ENCODE results near the gene OXLD1. TPM values are rescaled to one million over a fixed set of nuclear protein-coding genes. Genes with fewer than 3 reads are reported as not detected.

Gene OXLD1
- total RNA-seq, 1 donor from 2014 or later = 24.7 TPM

GRCh38 chr17:81646869-81647600 is 19.4 kb downstream of the OXLD1 start:
- Mint-ChIP-seq H3K27ac (ENCODE audit: unreplicated experiment) (no peak overlapping the region), H3K27me3 (ENCODE audit: unreplicated experiment) (peaks cover 17% of the 10 kb centered on the region), H3K4me1 (ENCODE audit: low read depth, unreplicated experiment) (peaks cover 2% of the 10 kb centered on the region), H3K36me3 (ENCODE audit: unreplicated experiment) (no peaks in the 10 kb centered on the region), H3K4me3 (ENCODE audit: unreplicated experiment) (no peak overlapping the region), H3K9me3 (ENCODE audit: unreplicated experiment) (peaks cover 5% of the 10 kb centered on the region)
- TF ChIP-seq CTCF (IDR thresholded peaks at IDR 0.05; ENCODE audit: partially characterized antibody, unreplicated experiment) = no peak
- no peak for DNase-seq

- Mint-ChIP-seq H3K27ac (ENCODE audit: unreplicated experiment) (no peak overlapping the region), H3K4me3 (ENCODE audit: unreplicated experiment) (no peak overlapping the region), H3K9me3 (ENCODE audit: unreplicated experiment) (peaks cover 2% of the 10 kb centered on the region), H3K4me1 (ENCODE audit: low read depth, unreplicated experiment) (no peaks in the 10 kb centered on the region), H3K36me3 (ENCODE audit: unreplicated experiment) (no peaks in the 10 kb centered on the region), H3K27me3 (ENCODE audit: unreplicated experiment) (peaks cover 17% of the 10 kb centered on the region)
- no peak for TF ChIP-seq CTCF (IDR thresholded peaks at IDR 0.05; ENCODE audit: partially characterized antibody, unreplicated experiment)
- DNase-seq = no peak
Observed at GRCh38 chr17:81644976-81645952, 21.1 kb downstream of the OXLD1 start.

- DNase-seq = no peak
- peaks cover 15% of the 10 kb centered on the region for H3K27me3 Mint-ChIP-seq (ENCODE audit: unreplicated experiment)
- H3K4me3 Mint-ChIP-seq (ENCODE audit: unreplicated experiment) = no peak overlapping the region
- H3K4me1 Mint-ChIP-seq (ENCODE audit: low read depth, unreplicated experiment) = no peaks in the 10 kb centered on the region
- peaks cover 2% of the 10 kb centered on the region for H3K9me3 Mint-ChIP-seq (ENCODE audit: unreplicated experiment)
- no peak for TF ChIP-seq CTCF (IDR thresholded peaks at IDR 0.05; ENCODE audit: partially characterized antibody, unreplicated experiment)
- H3K27ac Mint-ChIP-seq (ENCODE audit: unreplicated experiment) = no peak overlapping the region
- no peaks in the 10 kb centered on the region for H3K36me3 Mint-ChIP-seq (ENCODE audit: unreplicated experiment)
Observed at GRCh38 chr17:81644496-81644895, 21.9 kb downstream of the OXLD1 start.

GRCh38 chr17:81641825-81642489 is 24.4 kb downstream of the OXLD1 start:
- no peak for TF ChIP-seq CTCF (IDR thresholded peaks at IDR 0.05; ENCODE audit: partially characterized antibody, unreplicated experiment)
- Mint-ChIP-seq H3K36me3 (ENCODE audit: unreplicated experiment) (no peaks in the 10 kb centered on the region), H3K9me3 (ENCODE audit: unreplicated experiment) (no peaks in the 10 kb centered on the region), H3K4me3 (ENCODE audit: unreplicated experiment) (no peak overlapping the region), H3K4me1 (ENCODE audit: low read depth, unreplicated experiment) (no peaks in the 10 kb centered on the region), H3K27ac (ENCODE audit: unreplicated experiment) (no peak overlapping the region), H3K27me3 (ENCODE audit: unreplicated experiment) (peaks cover 8% of the 10 kb centered on the region)
- DNase-seq = no peak
